Esophagus muscularis mucosa (tissue), 4 donors: ENCODE data around the gene TDRD5. TPM values are rescaled to one million over a fixed set of nuclear protein-coding genes. Genes with fewer than 3 reads are reported as not detected.

Source experiments
- DNase-seq: peaks from one replicate; pipeline ENCODE4 v3.0.0-alpha.2; 2017; ENCODE audit errors: extremely low spot score
- H3K27ac ChIP-seq, 4 donors: fragments of 200-600 bp; sonication (generic); replicated peaks in 1 of 4; 1 replicate in 3 of 4; 2 replicates in 1 of 4; pipeline ENCODE4 v1.5.1; 2016 to 2019; ENCODE audit warnings: mild to moderate bottlenecking in 1 of 4
- H3K27me3 ChIP-seq, 4 donors: fragments of 200-600 bp; sonication (generic); one replicate each; pipeline versions ENCODE4 v1.5.1 to v1.6.0; 2016 to 2019
- H3K36me3 ChIP-seq, 4 donors: fragments of 200-600 bp; sonication (generic); one replicate each; pipeline ENCODE4 v1.5.1; 2016 to 2019
- H3K4me1 ChIP-seq, 4 donors: fragments of 200-600 bp; sonication (generic); one replicate each; pipeline ENCODE4 v1.5.1; 2016 to 2019
- H3K4me3 ChIP-seq, 4 donors: fragments of 200-600 bp; sonication (generic); 1 replicate in 2 of 4; 2 replicates in 2 of 4; pipeline ENCODE4 v1.5.1; 2016 to 2019; ENCODE audit warnings: mild to moderate bottlenecking in 4 of 4, moderate library complexity in 1 of 4
- H3K9me3 ChIP-seq, 4 donors: fragments of 200-600 bp; sonication (generic); 1 replicate in 3 of 4; 2 replicates in 1 of 4; pipeline ENCODE4 v1.5.1; 2016 to 2019
- CTCF ChIP-seq, 3 experiments: fragments of 200-600 bp in 2 of 3; fragments of 450-650 bp in 1 of 3; sonication (generic) in 2 of 3; IDR thresholded peaks; one replicate each; pipeline ENCODE4 v1.5.1; 2017 to 2019; ENCODE audit warnings: antibody characterized with exemption in 3 of 3, mild to moderate bottlenecking in 2 of 3, moderate library complexity in 1 of 3
- EP300 ChIP-seq: sonication (generic); formaldehyde crosslinking; IDR thresholded peaks from one replicate; pipeline ENCODE4 v1.6.1; 2017; ENCODE audit warnings: antibody characterized with exemption
- POLR2A ChIP-seq: fragments of 450-650 bp; IDR thresholded peaks from one replicate; pipeline ENCODE4 v1.6.1; 2017; ENCODE audit warnings: antibody characterized with exemption, moderate library complexity, mild to moderate bottlenecking, low read depth
- POLR2AphosphoS5 ChIP-seq, 2 donors: sonication (generic); formaldehyde crosslinking; IDR thresholded peaks; one replicate each; pipeline ENCODE4 v1.6.1; 2017; ENCODE audit warnings: antibody characterized with exemption in 2 of 2
- WGBS: methylation state at CpG from one replicate; pipeline ENCODE4 v1.1.5; 2018; 5-methylcytosine and 5-hydroxymethylcytosine counted together
- intact Hi-C: fragments of 100-400 bp; cut with DNase I; formaldehyde crosslinking; loops from one replicate; pipeline ENCODE4 v1.15.1; 2023
- small RNA-seq, 3 donors: library from RNA; depleted of rRNA; stranded (forward); fragments of <200 nt; gene quantifications; one replicate each; pipeline ENCODE3, GENCODE V24; 2016
- total RNA-seq, 4 donors: library from RNA; depleted of rRNA; stranded (reverse); fragments of >200 nt; gene quantifications; one replicate each; pipeline versions ENCODE4 v1.1.0 to v1.2.1, GENCODE V29; 2016

Gene TDRD5
- total RNA-seq, 4 donors from 2014 or later = 0.06 to 0.17 TPM; not detected in 2

DNA sequence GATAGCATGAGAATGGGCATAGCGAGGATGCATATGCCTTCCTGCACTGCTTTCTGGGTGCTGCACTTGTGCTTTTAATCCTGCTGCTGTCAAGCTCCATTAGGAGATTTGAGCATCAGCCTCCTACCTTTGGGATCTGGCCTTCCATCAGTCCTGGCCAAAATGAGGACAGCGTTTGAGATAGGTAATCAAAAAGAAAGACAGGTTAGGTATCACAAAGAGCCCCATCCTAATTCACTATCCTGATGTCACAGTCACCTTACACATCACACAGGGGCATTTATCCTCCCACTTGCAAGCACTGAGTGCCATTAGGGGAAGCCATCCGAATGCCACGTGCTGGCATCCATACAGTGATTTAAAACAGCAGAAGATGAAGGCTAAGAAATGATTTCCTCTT lies 138.2 kb downstream of the TDRD5 start:
- no peaks in the 10 kb centered on the region for H3K4me1 ChIP-seq
- H3K36me3 ChIP-seq = no peaks in the 10 kb centered on the region
- H3K4me3 ChIP-seq = no peak overlapping the region
- no peak for TF ChIP-seq CTCF (IDR thresholded peaks at IDR 0.05)
- TF ChIP-seq POLR2AphosphoS5 (IDR thresholded peaks at IDR 0.05) = no peak
- TF ChIP-seq POLR2A = no peak
- intact Hi-C loops = no loop called here
- H3K27ac ChIP-seq = no peak overlapping the region
- 80% methylated on average over 4 of the region's 4 CpGs for WGBS
- H3K9me3 ChIP-seq = no peaks in the 10 kb centered on the region
- peaks cover 0 to 10% (median 0%) of the 10 kb centered on the region in 4 donors for H3K27me3 ChIP-seq
- no peak for DNase-seq

GRCh38 chr1:179731643-179732042 lies 140.0 kb downstream of the TDRD5 start:
- Histone ChIP-seq H3K4me1 (no peaks in the 10 kb centered on the region), H3K4me3 (no peak overlapping the region), H3K9me3 (no peaks in the 10 kb centered on the region), H3K36me3 (no peaks in the 10 kb centered on the region), H3K27ac (no peak overlapping the region), H3K27me3 (peaks cover 0 to 10% (median 0%) of the 10 kb centered on the region in 4 donors)
- TF ChIP-seq POLR2AphosphoS5 (IDR thresholded peaks at IDR 0.05) (no peak), EP300 (no peak), POLR2A (no peak), CTCF (IDR thresholded peaks at IDR 0.05) (no peak)
- intact Hi-C loops = no loop called here
- DNase-seq = no peak
- WGBS = 81% methylated on average over 4 of the region's 4 CpGs

Small RNAs within 50 kb of the gene (small RNA-seq; reads per million reads assigned to genes)
- 0 reads per million in 3 donors for gene RNU5F-2P

Other genes with a start within 250 kb of the TDRD5 start
- gene AXDND1, start 225.9 kb upstream of the TDRD5 start, total RNA-seq = 1 to 10 TPM in 1 of 4 donors, not detected in 3; 2.5 TPM
- not detected for gene NPHS2, start 15.9 kb upstream of the TDRD5 start, total RNA-seq
- gene FAM163A, start 151.5 kb downstream of the TDRD5 start, total RNA-seq = under 1 TPM; under 0.01 to 0.50 (median 0.24) TPM